CD14-positive monocyte (primary cell): ENCODE results near the gene SENP3. TPM values are rescaled to one million over a fixed set of nuclear protein-coding genes. Genes with fewer than 3 reads are reported as not detected.

Source experiments
- DNase-seq, 3 donors: peaks; one replicate each; pipeline ENCODE4 v3.0.0-alpha.2; 2011 to 2022
- H2AFZ ChIP-seq: 2 replicates; pipeline ENCODE4 v1.6.0; 2012; ENCODE audit warnings: mild to moderate bottlenecking, low read depth, low read length, inconsistent platforms; ENCODE audit not compliant: insufficient read depth, poor library complexity, severe bottlenecking
- H3K27ac ChIP-seq, 2 donors: 1 replicate in 1 of 2; 2 replicates in 1 of 2; pipeline ENCODE4 v1.5.1; 2012 to 2013; ENCODE audit warnings: low read length in 2 of 2, control low read depth in 1 of 2, inconsistent platforms in 1 of 2, low read depth in 1 of 2, mild to moderate bottlenecking in 1 of 2
- H3K27me3 ChIP-seq, 2 donors: one replicate each; pipeline versions ENCODE4 v1.6.0 to v1.6.1; 2011 to 2013; ENCODE audit warnings: low read length in 2 of 2; ENCODE audit not compliant: control insufficient read depth in 2 of 2, insufficient read depth in 2 of 2
- H3K36me3 ChIP-seq, 2 donors: replicated peaks in 1 of 2; 1 replicate in 1 of 2; 2 replicates in 1 of 2; pipeline versions ENCODE4 v1.5.1 to v1.6.1; 2012 to 2013; ENCODE audit warnings: low read length in 2 of 2, control low read depth in 1 of 2, inconsistent platforms in 1 of 2, mild to moderate bottlenecking in 1 of 2; ENCODE audit not compliant: insufficient read depth in 2 of 2, control insufficient read depth in 1 of 2
- H3K4me1 ChIP-seq, 2 donors: 1 replicate in 1 of 2; 2 replicates in 1 of 2; pipeline versions ENCODE4 v1.5.1 to v1.6.1; 2012 to 2013; ENCODE audit warnings: low read length in 2 of 2, control low read depth in 1 of 2, inconsistent platforms in 1 of 2, mild to moderate bottlenecking in 1 of 2, moderate library complexity in 1 of 2; ENCODE audit not compliant: insufficient read depth in 2 of 2, control insufficient read depth in 1 of 2
- H3K4me2 ChIP-seq: replicated peaks from 2 replicates; pipeline ENCODE3; 2012; ENCODE audit warnings: low read length, moderate library complexity, mild to moderate bottlenecking; ENCODE audit not compliant: poor library complexity, severe bottlenecking; ENCODE audit errors: extremely low read depth
- H3K4me3 ChIP-seq, 3 experiments: fragments of 200-600 bp in 1 of 3; sonication (generic) in 1 of 3; replicated peaks in 1 of 3; 1 replicate in 2 of 3; 2 replicates in 1 of 3; pipeline ENCODE4 v1.5.1; 2011 to 2013; ENCODE audit warnings: low read length in 3 of 3, mild to moderate bottlenecking in 3 of 3, control low read depth in 2 of 3, low read depth in 2 of 3, inconsistent platforms in 1 of 3, moderate library complexity in 1 of 3
- H3K79me2 ChIP-seq: 2 replicates; pipeline ENCODE4 v1.6.0; 2012; ENCODE audit warnings: mild to moderate bottlenecking, control low read depth, inconsistent platforms, low read length, moderate library complexity; ENCODE audit not compliant: insufficient read depth
- H3K9ac ChIP-seq: 2 replicates; pipeline ENCODE4 v1.6.0; 2017; ENCODE audit warnings: low read length, mild to moderate bottlenecking; ENCODE audit not compliant: insufficient read depth, poor library complexity, severe bottlenecking
- H3K9me3 ChIP-seq, 2 donors: replicated peaks in 1 of 2; 1 replicate in 1 of 2; 2 replicates in 1 of 2; pipeline versions ENCODE4 v1.5.1 to v1.6.1; 2012 to 2013; ENCODE audit warnings: low read length in 2 of 2, control low read depth in 1 of 2; ENCODE audit not compliant: control insufficient read depth in 1 of 2, insufficient read depth in 1 of 2
- H4K20me1 ChIP-seq: 2 replicates; pipeline ENCODE4 v1.6.0; 2012; ENCODE audit warnings: mild to moderate bottlenecking, low read length, control low read depth, moderate library complexity; ENCODE audit not compliant: insufficient read depth
- H3K27ac Mint-ChIP-seq, 7 donors: one replicate each; pipeline ENCODE4 v1.8.0; 2020; ENCODE audit warnings: mild to moderate bottlenecking in 7 of 7, mixed read lengths in 7 of 7, moderate library complexity in 6 of 7, inconsistent platforms in 2 of 7
- H3K27me3 Mint-ChIP-seq, 3 donors: one replicate each; pipeline ENCODE4 v1.8.0; 2021 to 2022; ENCODE audit warnings: low read depth in 3 of 3, mild to moderate bottlenecking in 3 of 3, mixed read lengths in 3 of 3, moderate library complexity in 3 of 3, inconsistent platforms in 1 of 3
- H3K36me3 Mint-ChIP-seq, 2 donors: one replicate each; pipeline ENCODE4 v1.8.0; 2020; ENCODE audit warnings: mixed read lengths in 2 of 2, inconsistent platforms in 1 of 2, mild to moderate bottlenecking in 1 of 2
- H3K4me1 Mint-ChIP-seq: one replicate; pipeline ENCODE4 v1.8.0; 2020; ENCODE audit warnings: mild to moderate bottlenecking, mixed read lengths
- H3K4me3 Mint-ChIP-seq, 2 donors: one replicate each; pipeline ENCODE4 v1.8.0; 2020; ENCODE audit warnings: mild to moderate bottlenecking in 2 of 2, mixed read lengths in 2 of 2, moderate library complexity in 1 of 2
- H3K9me3 Mint-ChIP-seq, 7 donors: one replicate each; pipeline ENCODE4 v1.8.0; 2020 to 2022; ENCODE audit warnings: mixed read lengths in 7 of 7, mild to moderate bottlenecking in 6 of 7, moderate library complexity in 6 of 7, inconsistent platforms in 2 of 7
- WGBS: methylation state at CpG from one replicate; pipeline ENCODE4 v1.1.5; 2013; ENCODE audit warnings: missing lambda C conversion rate; ENCODE audit not compliant: insufficient coverage; 5-methylcytosine and 5-hydroxymethylcytosine counted together
- intact Hi-C, 2 donors: fragments of 100-400 bp; cut with micrococcal nuclease; formaldehyde crosslinking; loops; one replicate each; pipeline versions ENCODE4 v1.15.0 to v1.15.1; 2023
- polyA plus RNA-seq, 3 donors: library from polyadenylated mRNA; depleted of rRNA in 1 of 3; unstranded in 2 of 3; stranded (reverse) in 1 of 3; fragments of 300-500 nt in 2 of 3; fragments of >200 nt in 1 of 3; fragmentation: Illumina TruSeq in 2 of 3; gene quantifications; 1 replicate in 2 of 3; 2 replicates in 1 of 3; pipeline ENCODE4 v1.2.3, GENCODE V29; 2012 to 2021
- TF ChIP-seq, protein P1 (sequence below): fragments of 200-600 bp; IDR thresholded peaks from one replicate; pipeline ENCODE4 v1.8.0; 2022; ENCODE audit warnings: antibody characterized with exemption, mild to moderate bottlenecking

The SENP3 gene
- polyA plus RNA-seq, 3 donors = 2.9 to 140 (median 5.6) TPM

- intact Hi-C loops = no loop called here
Observed at GRCh38 chr17:7528842-7529241, 32.9 kb upstream of the SENP3 start.

DNA sequence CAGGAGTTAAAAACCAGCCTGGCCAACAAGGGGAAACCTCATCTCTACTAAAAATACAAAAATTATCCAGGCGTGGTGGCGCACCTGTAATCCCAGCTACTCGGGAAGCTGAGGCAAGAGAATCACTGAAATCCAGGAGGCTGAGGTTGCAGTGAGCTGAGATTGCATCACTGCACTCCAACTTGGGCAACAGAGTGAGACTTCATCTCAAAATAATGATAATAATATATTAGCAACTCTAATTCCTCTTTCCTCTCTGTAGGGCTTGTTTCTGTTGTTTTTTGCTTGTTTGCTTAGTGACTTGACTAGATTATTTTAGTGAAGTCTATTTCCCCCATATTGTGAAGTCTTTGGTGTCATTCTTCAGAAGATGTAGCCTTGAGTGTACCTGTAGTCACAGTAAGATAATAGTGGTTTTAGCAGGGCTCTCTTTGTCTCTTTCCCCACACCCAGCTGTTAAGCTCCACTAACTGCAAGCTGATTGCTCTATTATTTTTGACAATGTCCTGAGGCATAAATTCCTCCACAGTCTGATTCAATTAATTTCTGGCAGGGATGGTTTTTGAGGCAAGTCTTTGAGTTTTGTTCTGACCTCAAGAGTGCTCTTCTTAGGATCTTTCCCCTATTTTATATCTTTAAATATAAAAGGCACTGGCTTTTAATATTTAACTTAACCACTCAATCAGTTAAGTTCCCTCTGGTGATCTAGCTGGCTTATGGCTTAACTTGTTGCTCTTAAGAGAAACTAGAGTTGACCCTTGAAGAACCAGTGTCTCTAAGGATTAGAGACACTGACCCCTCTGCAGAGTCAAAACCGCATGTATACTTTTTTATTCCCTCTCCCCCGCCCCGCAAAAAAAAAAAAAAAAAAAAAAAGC is 31.5 kb upstream of the SENP3 start:
- no CpG with 5 or more reads among the region's 6 CpGs for WGBS

More at GRCh38 chr17:7528842-7529241, 32.9 kb upstream of the SENP3 start:
- no peaks in the 10 kb centered on the region for H3K36me3 Mint-ChIP-seq
- Histone ChIP-seq H3K4me2 (no peak overlapping the region), H3K27ac (no peak overlapping the region), H3K27me3 (no peaks in the 10 kb centered on the region), H3K4me3 (no peak overlapping the region), H3K9ac (no peak overlapping the region), H3K79me2 (no peaks in the 10 kb centered on the region), H3K4me1 (peaks cover 6 to 8% of the 10 kb centered on the region in 2 donors), H3K36me3 (no peaks in the 10 kb centered on the region), H2AFZ (no peak overlapping the region), H3K9me3 (peaks cover 17 to 33% of the 10 kb centered on the region in 2 donors), H4K20me1 (no peaks in the 10 kb centered on the region)
- peaks cover 4% of the 10 kb centered on the region for H3K4me1 Mint-ChIP-seq
- H3K9me3 Mint-ChIP-seq = peaks cover 8 to 48% (median 43%) of the 10 kb centered on the region in 7 donors
- no peak for DNase-seq
- TF ChIP-seq, protein P1, sequence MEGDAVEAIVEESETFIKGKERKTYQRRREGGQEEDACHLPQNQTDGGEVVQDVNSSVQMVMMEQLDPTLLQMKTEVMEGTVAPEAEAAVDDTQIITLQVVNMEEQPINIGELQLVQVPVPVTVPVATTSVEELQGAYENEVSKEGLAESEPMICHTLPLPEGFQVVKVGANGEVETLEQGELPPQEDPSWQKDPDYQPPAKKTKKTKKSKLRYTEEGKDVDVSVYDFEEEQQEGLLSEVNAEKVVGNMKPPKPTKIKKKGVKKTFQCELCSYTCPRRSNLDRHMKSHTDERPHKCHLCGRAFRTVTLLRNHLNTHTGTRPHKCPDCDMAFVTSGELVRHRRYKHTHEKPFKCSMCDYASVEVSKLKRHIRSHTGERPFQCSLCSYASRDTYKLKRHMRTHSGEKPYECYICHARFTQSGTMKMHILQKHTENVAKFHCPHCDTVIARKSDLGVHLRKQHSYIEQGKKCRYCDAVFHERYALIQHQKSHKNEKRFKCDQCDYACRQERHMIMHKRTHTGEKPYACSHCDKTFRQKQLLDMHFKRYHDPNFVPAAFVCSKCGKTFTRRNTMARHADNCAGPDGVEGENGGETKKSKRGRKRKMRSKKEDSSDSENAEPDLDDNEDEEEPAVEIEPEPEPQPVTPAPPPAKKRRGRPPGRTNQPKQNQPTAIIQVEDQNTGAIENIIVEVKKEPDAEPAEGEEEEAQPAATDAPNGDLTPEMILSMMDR = no peak
- no peak overlapping the region for H3K4me3 Mint-ChIP-seq
- H3K27ac Mint-ChIP-seq = no peak overlapping the region
- H3K27me3 Mint-ChIP-seq = peaks cover 2 to 6% (median 6%) of the 10 kb centered on the region in 3 donors

More for the DNA sequence above, 31.5 kb upstream of the SENP3 start:
- no peak overlapping the region for H2AFZ ChIP-seq
- TF ChIP-seq, protein P1 = no peak
- peaks cover 6% of the 10 kb centered on the region for H3K4me1 Mint-ChIP-seq
- H3K36me3 ChIP-seq = no peaks in the 10 kb centered on the region
- no peak overlapping the region for H3K9ac ChIP-seq
- H3K4me3 Mint-ChIP-seq = no peak overlapping the region
- H3K36me3 Mint-ChIP-seq = no peaks in the 10 kb centered on the region
- no peak overlapping the region for H3K4me3 ChIP-seq
- peaks cover 6 to 8% of the 10 kb centered on the region in 2 donors for H3K4me1 ChIP-seq
- intact Hi-C loops = no loop called here
- no peak overlapping the region for H3K4me2 ChIP-seq
- peaks cover 8 to 51% (median 41%) of the 10 kb centered on the region in 7 donors for H3K9me3 Mint-ChIP-seq
- H3K79me2 ChIP-seq = no peaks in the 10 kb centered on the region
- H3K27ac Mint-ChIP-seq = peak overlapping the region in 2 of 7 donors; percentile 10 to 82
- no peaks in the 10 kb centered on the region for H4K20me1 ChIP-seq
- H3K27ac ChIP-seq = no peak overlapping the region
- H3K27me3 ChIP-seq = no peaks in the 10 kb centered on the region
- peak in 1 of 3 donors; percentile 13 for DNase-seq
- H3K27me3 Mint-ChIP-seq = peaks cover 2 to 6% (median 3%) of the 10 kb centered on the region in 3 donors
- H3K9me3 ChIP-seq = peaks cover 17 to 33% of the 10 kb centered on the region in 2 donors
